SU-DHL-6 (cell line): ENCODE results near the gene IFT27.

Experiments
- H2AFZ ChIP-seq: fragments of 200-600 bp; sonication (generic); 2 replicates; pipeline ENCODE4 v1.6.1; 2014; ENCODE audit warnings: low read depth, mild to moderate bottlenecking, moderate library complexity, mixed read lengths, antibody characterized with exemption, low read length; ENCODE audit not compliant: severe bottlenecking
- H3F3A ChIP-seq: fragments of 200-600 bp; shearing (Covaris generic); 2 replicates; pipeline ENCODE4 v1.6.0; 2016; ENCODE audit warnings: antibody characterized with exemption, mild to moderate bottlenecking; ENCODE audit not compliant: insufficient read depth
- H3K27ac ChIP-seq: fragments of 200-600 bp; sonication (generic); 2 replicates; pipeline ENCODE4 v1.5.1; 2016; ENCODE audit warnings: low read depth, mild to moderate bottlenecking, low read length, moderate library complexity, mixed read lengths
- H3K27me3 ChIP-seq: fragments of 200-600 bp; sonication (generic), shearing (Covaris generic); 2 replicates; pipeline ENCODE4 v1.6.0; 2014; ENCODE audit warnings: mild to moderate bottlenecking, low read length
- H3K36me3 ChIP-seq: fragments of 200-600 bp; sonication (generic); 2 replicates; pipeline ENCODE4 v1.6.1; 2014; ENCODE audit warnings: mild to moderate bottlenecking, low read length, mixed read lengths
- H3K4me2 ChIP-seq: fragments of 300-600, 200-600 bp; shearing (Covaris generic), sonication (generic); 2 replicates; pipeline ENCODE4 v1.6.0; 2014; ENCODE audit warnings: low read length, low read depth, mild to moderate bottlenecking; ENCODE audit not compliant: poor library complexity, severe bottlenecking
- H3K4me3 ChIP-seq: fragments of 200-600 bp; sonication (generic); 2 replicates; pipeline ENCODE4 v1.5.1; 2014; ENCODE audit warnings: antibody characterized with exemption, low read length, mild to moderate bottlenecking, mixed read lengths; ENCODE audit not compliant: insufficient read depth, poor library complexity, severe bottlenecking
- H3K79me2 ChIP-seq: fragments of 200-600 bp; sonication (generic); 2 replicates; pipeline ENCODE4 v1.6.1; 2014; ENCODE audit warnings: mild to moderate bottlenecking, low read length, moderate library complexity; ENCODE audit not compliant: insufficient read depth
- H3K9ac ChIP-seq: fragments of 200-600 bp; sonication (generic); 2 replicates; pipeline ENCODE4 v1.7.0; 2014; ENCODE audit warnings: mild to moderate bottlenecking, low read length
- H3K9me2 ChIP-seq: fragments of 200-600 bp; sonication (generic); replicated peaks from 2 replicates; pipeline ENCODE4 v1.6.1; 2014; ENCODE audit warnings: low read length; ENCODE audit not compliant: insufficient read depth
- H3K9me3 ChIP-seq: fragments of 200-600 bp; sonication (generic); 2 replicates; pipeline ENCODE4 v1.6.1; 2014; ENCODE audit warnings: low read length, mixed read lengths; ENCODE audit not compliant: insufficient read depth
- H4K20me1 ChIP-seq: fragments of 200-600 bp; sonication (generic); 2 replicates; pipeline ENCODE4 v1.6.1; 2014; ENCODE audit warnings: low read depth, mild to moderate bottlenecking, antibody characterized with exemption, low read length, moderate library complexity, mixed read lengths
- EZH2phosphoT487 ChIP-seq: fragments of 200-600 bp; sonication (generic), shearing (Covaris generic); conservative IDR thresholded peaks from 2 replicates; pipeline ENCODE4 v1.6.1; 2018; ENCODE audit warnings: mild to moderate bottlenecking, antibody characterized with exemption, low read length, moderate library complexity, mixed read lengths
- TF ChIP-seq, protein P1 (sequence below): fragments of 200-600 bp; sonication (generic); IDR thresholded peaks from one replicate; pipeline ENCODE4 v1.5.1; 2017; ENCODE audit warnings: antibody characterized with exemption, mild to moderate bottlenecking, low read length, moderate library complexity; ENCODE audit not compliant: insufficient read depth, poor library complexity, severe bottlenecking

Gene IFT27

DNA sequence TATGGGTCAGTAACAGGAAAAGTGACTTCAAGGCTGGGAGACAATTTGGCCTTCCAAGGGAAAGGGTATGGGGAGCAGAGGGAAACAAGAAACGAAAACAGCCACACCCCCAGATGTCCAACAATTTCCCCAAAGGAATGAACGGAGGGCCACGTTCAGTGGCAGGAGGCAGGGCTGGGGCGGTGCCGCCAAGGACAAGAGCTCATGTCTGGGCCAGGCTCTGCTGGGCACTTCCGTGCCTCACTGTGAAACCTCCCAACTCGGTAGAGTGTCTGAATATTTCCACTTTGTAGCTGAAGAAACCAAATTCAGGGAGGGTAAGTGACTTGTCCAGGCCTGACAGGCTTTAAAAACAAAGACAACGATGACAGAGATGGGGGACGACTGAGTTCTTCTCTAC, 11.9 kb downstream of the IFT27 start:
- Histone ChIP-seq H3K27ac (no peak overlapping the region), H3K4me3 (no peak overlapping the region), H3K9me3 (no peaks in the 10 kb centered on the region), H3K36me3 (no peaks in the 10 kb centered on the region), H2AFZ (no peak overlapping the region), H3K79me2 (no peaks in the 10 kb centered on the region), H3F3A (no peaks in the 10 kb centered on the region), H4K20me1 (no peaks in the 10 kb centered on the region), H3K27me3 (no peaks in the 10 kb centered on the region), H3K9ac (no peak overlapping the region), H3K4me2 (no peak overlapping the region), H3K9me2 (no peaks in the 10 kb centered on the region)
- no peak for TF ChIP-seq EZH2phosphoT487
- TF ChIP-seq, protein P1, sequence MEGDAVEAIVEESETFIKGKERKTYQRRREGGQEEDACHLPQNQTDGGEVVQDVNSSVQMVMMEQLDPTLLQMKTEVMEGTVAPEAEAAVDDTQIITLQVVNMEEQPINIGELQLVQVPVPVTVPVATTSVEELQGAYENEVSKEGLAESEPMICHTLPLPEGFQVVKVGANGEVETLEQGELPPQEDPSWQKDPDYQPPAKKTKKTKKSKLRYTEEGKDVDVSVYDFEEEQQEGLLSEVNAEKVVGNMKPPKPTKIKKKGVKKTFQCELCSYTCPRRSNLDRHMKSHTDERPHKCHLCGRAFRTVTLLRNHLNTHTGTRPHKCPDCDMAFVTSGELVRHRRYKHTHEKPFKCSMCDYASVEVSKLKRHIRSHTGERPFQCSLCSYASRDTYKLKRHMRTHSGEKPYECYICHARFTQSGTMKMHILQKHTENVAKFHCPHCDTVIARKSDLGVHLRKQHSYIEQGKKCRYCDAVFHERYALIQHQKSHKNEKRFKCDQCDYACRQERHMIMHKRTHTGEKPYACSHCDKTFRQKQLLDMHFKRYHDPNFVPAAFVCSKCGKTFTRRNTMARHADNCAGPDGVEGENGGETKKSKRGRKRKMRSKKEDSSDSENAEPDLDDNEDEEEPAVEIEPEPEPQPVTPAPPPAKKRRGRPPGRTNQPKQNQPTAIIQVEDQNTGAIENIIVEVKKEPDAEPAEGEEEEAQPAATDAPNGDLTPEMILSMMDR = no peak

DNA sequence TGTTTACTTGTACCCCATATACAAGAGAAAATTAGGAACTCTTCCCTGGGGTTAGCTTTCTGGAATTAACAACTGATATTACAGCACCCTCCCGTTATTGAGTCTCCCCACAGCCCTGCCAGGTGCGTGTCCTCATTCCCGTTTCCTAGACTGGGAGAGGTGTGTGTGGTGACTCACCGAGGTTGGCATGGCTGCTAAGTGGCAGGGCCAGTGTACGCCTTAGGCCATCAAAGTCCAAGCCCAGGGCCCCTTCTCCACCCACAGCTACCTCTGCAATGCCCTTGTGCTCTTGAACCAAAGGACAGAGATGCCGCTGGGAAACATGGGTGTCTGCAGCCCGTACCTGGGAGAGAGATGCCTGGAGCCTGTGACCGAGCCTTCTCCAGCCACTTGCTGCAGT, 12.3 kb downstream of the IFT27 start:
- Histone ChIP-seq H3K9ac (no peak overlapping the region), H3K27ac (no peak overlapping the region), H3F3A (no peaks in the 10 kb centered on the region), H3K9me3 (no peaks in the 10 kb centered on the region), H3K9me2 (no peaks in the 10 kb centered on the region), H3K4me2 (no peak overlapping the region), H4K20me1 (no peaks in the 10 kb centered on the region), H2AFZ (no peak overlapping the region), H3K79me2 (no peaks in the 10 kb centered on the region), H3K36me3 (no peaks in the 10 kb centered on the region), H3K4me3 (no peak overlapping the region), H3K27me3 (no peaks in the 10 kb centered on the region)
- TF ChIP-seq EZH2phosphoT487 = no peak
- TF ChIP-seq, protein P1 = no peak

DNA sequence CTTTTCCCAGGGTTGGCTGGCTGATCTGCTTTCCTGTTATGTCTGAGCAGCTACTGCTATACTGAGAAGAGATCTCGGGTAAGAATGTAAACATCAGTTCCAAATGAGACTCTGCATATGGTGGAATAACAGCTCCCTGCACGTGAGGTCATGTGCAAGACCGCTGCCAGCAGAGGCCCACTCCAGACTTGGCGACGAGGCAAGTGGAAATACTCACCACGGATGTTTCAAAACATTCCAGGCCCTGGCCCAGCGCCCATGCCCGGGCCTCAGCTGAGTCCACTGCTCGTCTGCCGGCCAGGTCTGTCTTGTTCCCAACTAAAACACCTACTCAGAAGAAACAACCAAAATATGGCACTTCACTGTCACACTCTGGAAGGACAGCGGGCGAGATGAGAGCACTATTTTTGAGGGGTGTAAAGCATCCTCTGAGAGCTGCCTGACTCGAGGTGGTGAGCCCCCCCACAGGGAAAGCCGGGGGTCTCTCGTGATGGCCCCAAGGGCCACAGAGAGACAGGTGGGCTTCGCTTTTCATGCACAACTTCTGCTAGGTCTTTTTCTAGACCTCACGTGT, 13.1 kb downstream of the IFT27 start:
- no peaks in the 10 kb centered on the region for H4K20me1 ChIP-seq
- H3K27me3 ChIP-seq = no peaks in the 10 kb centered on the region
- H3K4me3 ChIP-seq = no peak overlapping the region
- no peaks in the 10 kb centered on the region for H3K9me3 ChIP-seq
- no peak overlapping the region for H2AFZ ChIP-seq
- H3F3A ChIP-seq = no peaks in the 10 kb centered on the region
- H3K27ac ChIP-seq = no peak overlapping the region
- no peaks in the 10 kb centered on the region for H3K36me3 ChIP-seq
- H3K79me2 ChIP-seq = no peaks in the 10 kb centered on the region
- no peak for TF ChIP-seq EZH2phosphoT487
- TF ChIP-seq, protein P1 = no peak
- no peaks in the 10 kb centered on the region for H3K9me2 ChIP-seq
- no peak overlapping the region for H3K9ac ChIP-seq
- H3K4me2 ChIP-seq = no peak overlapping the region
